Measurements from ENCODE around the gene SAMD1. TPM values are rescaled to one million over a fixed set of nuclear protein-coding genes. Genes with fewer than 3 reads are reported as not detected.

The SAMD1 gene
- total RNA-seq, 1 experiment from 2014 or later: 47.1 TPM

GRCh38 chr19:14116918-14117578 lies 26.5 kb upstream of the SAMD1 start:
- ChIA-PET CTCF (interaction anchor here (0.6 to 4.0 kb wide), 3 partner anchors 20 to 273 kb away, joined by 6 to 16 read pairs (median 9); partner anchors contain the start of gene ASF1B), POLR2A (interaction anchor here (0.9 to 1.1 kb wide), 2 partner anchors 20 to 322 kb away, joined by 4 to 10 read pairs; partner anchors contain the start of genes ASF1B and ZSWIM4)
- H3K27me3 Mint-ChIP-seq (ENCODE audit: insufficient read depth, unreplicated experiment): no peaks in the 10 kb centered on the region
- peak overlapping the region; percentile 90 for H3K4me3 Mint-ChIP-seq (ENCODE audit: unreplicated experiment)
- H3K27ac Mint-ChIP-seq (ENCODE audit: unreplicated experiment): peak overlapping the region; percentile 64
- H3K9me3 Mint-ChIP-seq (ENCODE audit: unreplicated experiment): no peaks in the 10 kb centered on the region
- intact Hi-C loops (cut with micrococcal nuclease; ENCODE audit: unreplicated experiment): loop anchor here (5.0 kb wide), 1 partner anchor 35 kb away; no protein-coding TSS in a partner anchor
- peaks cover 40% of the 10 kb centered on the region for H3K36me3 Mint-ChIP-seq (ENCODE audit: insufficient read depth, unreplicated experiment)
- no peak for DNase-seq
- no peaks in the 10 kb centered on the region for H3K36me3 ChIP-seq (ENCODE audit: control insufficient read depth, insufficient read depth, low read length)
- no TSS peak for BruUV-seq (replicated peaks)
- peaks cover 8% of the 10 kb centered on the region for H3K4me1 Mint-ChIP-seq (ENCODE audit: low read depth, unreplicated experiment)
- no peaks in the 10 kb centered on the region for H3K9me3 ChIP-seq
- peaks cover 13% of the 10 kb centered on the region for H3K4me1 ChIP-seq
- no peaks in the 10 kb centered on the region for H3K27me3 ChIP-seq (replicated peaks; ENCODE audit: control insufficient read depth, insufficient read depth, low read length)
- TF ChIP-seq, protein P1, sequence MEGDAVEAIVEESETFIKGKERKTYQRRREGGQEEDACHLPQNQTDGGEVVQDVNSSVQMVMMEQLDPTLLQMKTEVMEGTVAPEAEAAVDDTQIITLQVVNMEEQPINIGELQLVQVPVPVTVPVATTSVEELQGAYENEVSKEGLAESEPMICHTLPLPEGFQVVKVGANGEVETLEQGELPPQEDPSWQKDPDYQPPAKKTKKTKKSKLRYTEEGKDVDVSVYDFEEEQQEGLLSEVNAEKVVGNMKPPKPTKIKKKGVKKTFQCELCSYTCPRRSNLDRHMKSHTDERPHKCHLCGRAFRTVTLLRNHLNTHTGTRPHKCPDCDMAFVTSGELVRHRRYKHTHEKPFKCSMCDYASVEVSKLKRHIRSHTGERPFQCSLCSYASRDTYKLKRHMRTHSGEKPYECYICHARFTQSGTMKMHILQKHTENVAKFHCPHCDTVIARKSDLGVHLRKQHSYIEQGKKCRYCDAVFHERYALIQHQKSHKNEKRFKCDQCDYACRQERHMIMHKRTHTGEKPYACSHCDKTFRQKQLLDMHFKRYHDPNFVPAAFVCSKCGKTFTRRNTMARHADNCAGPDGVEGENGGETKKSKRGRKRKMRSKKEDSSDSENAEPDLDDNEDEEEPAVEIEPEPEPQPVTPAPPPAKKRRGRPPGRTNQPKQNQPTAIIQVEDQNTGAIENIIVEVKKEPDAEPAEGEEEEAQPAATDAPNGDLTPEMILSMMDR (IDR thresholded peaks at IDR 0.05; ENCODE audit: insufficient read depth in 1 of 2, low read depth in 1 of 2, low read length in 1 of 2, severe bottlenecking in 1 of 2, unreplicated experiment in 1 of 2): no peak
- peak overlapping the region; percentile 79 for H3K4me3 ChIP-seq (ENCODE audit: low read depth, low read length)

DNA sequence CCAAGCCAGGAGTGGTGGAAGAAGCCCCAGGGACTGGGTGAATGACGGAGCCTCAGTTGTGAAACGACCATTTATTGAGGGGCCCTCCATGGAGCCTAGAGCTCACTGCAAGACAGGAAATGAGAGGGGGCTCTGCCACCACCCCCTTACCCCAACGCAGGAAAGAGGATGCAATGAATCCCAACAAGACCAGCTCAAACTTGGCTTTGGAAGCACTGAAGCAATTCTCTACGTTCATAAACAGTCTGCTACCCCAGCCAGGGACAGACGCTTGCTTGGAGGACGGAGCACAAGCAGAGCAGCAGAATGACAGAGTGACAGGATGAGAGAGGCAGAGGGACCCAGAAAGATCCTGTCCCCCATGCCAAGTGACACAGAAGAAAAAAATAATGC lies 26.0 kb upstream of the SAMD1 start:
- BruUV-seq (replicated peaks): no TSS peak
- Mint-ChIP-seq H3K9me3 (ENCODE audit: unreplicated experiment) (no peaks in the 10 kb centered on the region), H3K36me3 (ENCODE audit: insufficient read depth, unreplicated experiment) (peaks cover 34% of the 10 kb centered on the region), H3K27me3 (ENCODE audit: insufficient read depth, unreplicated experiment) (no peaks in the 10 kb centered on the region), H3K4me1 (ENCODE audit: low read depth, unreplicated experiment) (peaks cover 8% of the 10 kb centered on the region), H3K27ac (ENCODE audit: unreplicated experiment) (peak overlapping the region; percentile 64), H3K4me3 (ENCODE audit: unreplicated experiment) (peak overlapping the region; percentile 90)
- TF ChIP-seq, protein P1 (IDR thresholded peaks at IDR 0.05; ENCODE audit: insufficient read depth in 1 of 2, low read depth in 1 of 2, low read length in 1 of 2, severe bottlenecking in 1 of 2, unreplicated experiment in 1 of 2): no peak
- Histone ChIP-seq H3K4me1 (peaks cover 13% of the 10 kb centered on the region), H3K36me3 (ENCODE audit: control insufficient read depth, insufficient read depth, low read length) (no peaks in the 10 kb centered on the region), H3K27me3 (replicated peaks; ENCODE audit: control insufficient read depth, insufficient read depth, low read length) (no peaks in the 10 kb centered on the region), H3K9me3 (no peaks in the 10 kb centered on the region), H3K4me3 (ENCODE audit: low read depth, low read length) (peak overlapping the region; percentile 79)
- CTCF ChIA-PET: interaction anchor here (4.0 kb wide), 1 partner anchor 20 kb away, joined by 16 read pairs; the partner anchor contains the start of gene ASF1B
- POLR2A ChIA-PET: no interaction called here
- intact Hi-C loops (cut with micrococcal nuclease; ENCODE audit: unreplicated experiment): loop anchor here (5.0 kb wide), 1 partner anchor 34 kb away; no protein-coding TSS in a partner anchor
- DNase-seq: no peak

DNA sequence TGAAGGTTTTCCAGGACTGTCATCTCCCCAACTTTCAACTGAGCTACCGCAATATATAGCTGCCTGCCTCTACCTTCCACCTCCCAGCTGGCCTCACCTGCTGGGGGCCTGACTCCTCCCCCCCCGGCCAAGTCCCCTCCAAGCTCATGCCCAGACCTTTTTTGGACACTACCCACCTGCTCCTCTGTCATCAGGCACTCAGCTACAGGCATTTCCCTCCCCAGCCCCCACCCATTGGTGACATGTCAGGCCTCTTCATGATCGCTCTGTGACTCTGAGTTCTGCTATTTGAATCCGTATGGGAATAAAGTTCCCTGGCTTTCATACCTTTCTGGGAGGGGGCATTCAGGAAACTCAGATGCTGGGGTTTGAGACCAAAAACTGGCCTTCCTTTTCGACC lies 25.2 kb upstream of the SAMD1 start:
- POLR2A ChIA-PET: no interaction called here
- peak overlapping the region; percentile 90 for H3K4me3 Mint-ChIP-seq (ENCODE audit: unreplicated experiment)

More for the DNA sequence above, 25.2 kb upstream of the SAMD1 start:
- no peak overlapping the region for H3K4me3 ChIP-seq (ENCODE audit: low read depth, low read length)
- intact Hi-C loops (cut with micrococcal nuclease; ENCODE audit: unreplicated experiment): loop anchor here (5.0 kb wide), 1 partner anchor 33 kb away; no protein-coding TSS in a partner anchor
- Mint-ChIP-seq H3K27me3 (ENCODE audit: insufficient read depth, unreplicated experiment) (no peaks in the 10 kb centered on the region), H3K36me3 (ENCODE audit: insufficient read depth, unreplicated experiment) (peaks cover 30% of the 10 kb centered on the region), H3K4me1 (ENCODE audit: low read depth, unreplicated experiment) (peaks cover 8% of the 10 kb centered on the region), H3K9me3 (ENCODE audit: unreplicated experiment) (no peaks in the 10 kb centered on the region), H3K27ac (ENCODE audit: unreplicated experiment) (peak overlapping the region; percentile 55)
- H3K9me3 ChIP-seq: no peaks in the 10 kb centered on the region
- no peak for DNase-seq
- TSS peak; percentile 39 for BruUV-seq (replicated peaks)
- TF ChIP-seq, protein P1 (IDR thresholded peaks at IDR 0.05; ENCODE audit: insufficient read depth in 1 of 2, low read depth in 1 of 2, low read length in 1 of 2, severe bottlenecking in 1 of 2, unreplicated experiment in 1 of 2): no peak
- peaks cover 13% of the 10 kb centered on the region for H3K4me1 ChIP-seq
- CTCF ChIA-PET: interaction anchor here (4.0 kb wide), 1 partner anchor 21 kb away, joined by 16 read pairs; the partner anchor contains the start of gene ASF1B
- H3K27me3 ChIP-seq (replicated peaks; ENCODE audit: control insufficient read depth, insufficient read depth, low read length): no peaks in the 10 kb centered on the region
- no peaks in the 10 kb centered on the region for H3K36me3 ChIP-seq (ENCODE audit: control insufficient read depth, insufficient read depth, low read length)
